ENCODE data around the gene KCNA5.

KCNA5 gene

DNA sequence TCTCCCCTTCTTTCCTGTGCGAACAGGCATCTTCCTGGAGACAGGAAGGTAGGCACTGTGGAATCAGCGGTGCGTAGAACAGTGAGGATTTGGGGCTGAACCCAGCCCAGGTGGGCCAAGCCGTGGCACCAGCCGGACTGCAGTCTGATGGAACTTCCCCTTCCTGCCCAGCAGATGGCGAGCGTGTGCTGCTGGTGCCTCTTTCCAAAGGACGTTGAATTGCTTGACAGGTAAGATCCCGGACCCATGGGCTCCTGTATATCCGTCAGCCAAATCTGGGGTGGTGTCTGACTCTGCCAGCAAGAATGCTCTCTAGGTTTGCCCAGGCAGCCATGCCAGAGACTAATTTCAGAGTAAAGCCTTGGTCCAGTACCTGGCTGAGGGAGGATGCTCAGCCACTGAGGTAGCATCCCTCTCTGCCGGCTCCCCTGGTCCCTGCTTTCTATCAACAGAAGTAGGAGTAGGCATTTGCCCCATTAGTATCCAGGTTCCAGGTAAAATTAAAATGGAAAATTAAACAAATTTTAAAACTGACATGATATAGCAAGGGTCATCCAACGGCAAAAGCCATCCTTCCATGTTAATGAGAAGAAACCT, 21.1 kb upstream of the KCNA5 start:
- peak; percentile 75 for DNase-seq (ENCODE audit: extremely low spot score)
- POLR2A ChIA-PET, result no interaction called here
- no peak for TF ChIP-seq PKNOX1 (IDR thresholded peaks at IDR 0.05)
- CTCF ChIA-PET, result interaction anchor here (0.6 to 2.7 kb wide), 7 partner anchors 10 to 167 kb away, joined by 3 to 10 read pairs (median 5); no protein-coding TSS in a partner anchor

- no peak for DNase-seq (ENCODE audit: extremely low spot score)
- TF ChIP-seq TARDBP (IDR thresholded peaks at IDR 0.05) (no peak), PKNOX1 (IDR thresholded peaks at IDR 0.05) (no peak), HDGF (IDR thresholded peaks at IDR 0.05; ENCODE audit: borderline replicate concordance) (no peak), BHLHE40 (IDR thresholded peaks at IDR 0.05; ENCODE audit: borderline replicate concordance) (no peak), L3MBTL2 (conservative IDR thresholded peaks at IDR 0.05) (no peak), SP1 (IDR thresholded peaks at IDR 0.05) (no peak), FOXK2 (IDR thresholded peaks at IDR 0.05) (no peak), CTBP1 (IDR thresholded peaks at IDR 0.05; ENCODE audit: borderline replicate concordance) (no peak), ARNT (IDR thresholded peaks at IDR 0.05) (no peak)
- CTCF ChIA-PET, result interaction anchor here (0.6 to 1.9 kb wide), 3 partner anchors 59 to 62 kb away, joined by 3 to 5 read pairs (median 3); no protein-coding TSS in a partner anchor
- POLR2A ChIA-PET, result no interaction called here
Measured at GRCh38 chr12:5023842-5024241, 19.8 kb upstream of the KCNA5 start.

DNA sequence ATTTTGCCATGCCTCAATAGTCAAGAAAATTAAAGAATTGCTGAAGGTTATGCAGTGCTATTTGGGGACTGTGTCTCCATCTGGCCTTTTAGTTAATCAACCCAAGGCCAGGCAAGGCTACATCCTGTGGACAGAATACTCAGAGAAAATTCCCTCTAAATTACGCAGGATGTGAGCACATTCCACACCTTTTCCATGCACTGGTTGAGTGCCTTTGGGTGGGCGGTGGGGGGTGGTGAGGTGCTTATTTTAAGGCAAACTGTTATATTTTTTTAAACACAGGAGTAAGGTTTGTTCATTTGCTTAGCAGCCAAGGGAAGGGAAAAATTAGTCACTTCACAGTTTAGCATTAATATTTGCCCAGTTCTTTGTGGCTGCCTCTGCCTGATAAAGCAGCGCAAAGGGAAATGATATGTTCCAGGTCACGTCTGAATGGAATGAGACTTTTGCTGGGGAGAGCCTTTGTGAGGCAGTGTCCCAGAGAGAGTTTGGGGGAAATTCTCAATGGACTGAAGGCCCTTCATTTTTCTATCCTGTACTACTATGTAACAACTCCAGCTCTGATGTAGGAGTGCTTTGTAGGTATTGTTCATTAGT, 17.2 kb upstream of the KCNA5 start:
- ChIA-PET POLR2A (no interaction called here), CTCF (interaction anchor here (0.7 to 1.5 kb wide), 2 partner anchors 12 to 58 kb away, joined by 3 read pairs; no protein-coding TSS in a partner anchor)
- TF ChIP-seq NFRKB (IDR thresholded peaks at IDR 0.05) (no peak), ZNF384 (IDR thresholded peaks at IDR 0.05) (no peak), PKNOX1 (IDR thresholded peaks at IDR 0.05) (no peak), L3MBTL2 (conservative IDR thresholded peaks at IDR 0.05) (no peak), SUZ12 (IDR thresholded peaks at IDR 0.05) (no peak), HDGF (IDR thresholded peaks at IDR 0.05; ENCODE audit: borderline replicate concordance) (no peak), BHLHE40 (IDR thresholded peaks at IDR 0.05; ENCODE audit: borderline replicate concordance) (no peak), FOXK2 (IDR thresholded peaks at IDR 0.05) (no peak)
- no peak for DNase-seq (ENCODE audit: extremely low spot score)

DNA sequence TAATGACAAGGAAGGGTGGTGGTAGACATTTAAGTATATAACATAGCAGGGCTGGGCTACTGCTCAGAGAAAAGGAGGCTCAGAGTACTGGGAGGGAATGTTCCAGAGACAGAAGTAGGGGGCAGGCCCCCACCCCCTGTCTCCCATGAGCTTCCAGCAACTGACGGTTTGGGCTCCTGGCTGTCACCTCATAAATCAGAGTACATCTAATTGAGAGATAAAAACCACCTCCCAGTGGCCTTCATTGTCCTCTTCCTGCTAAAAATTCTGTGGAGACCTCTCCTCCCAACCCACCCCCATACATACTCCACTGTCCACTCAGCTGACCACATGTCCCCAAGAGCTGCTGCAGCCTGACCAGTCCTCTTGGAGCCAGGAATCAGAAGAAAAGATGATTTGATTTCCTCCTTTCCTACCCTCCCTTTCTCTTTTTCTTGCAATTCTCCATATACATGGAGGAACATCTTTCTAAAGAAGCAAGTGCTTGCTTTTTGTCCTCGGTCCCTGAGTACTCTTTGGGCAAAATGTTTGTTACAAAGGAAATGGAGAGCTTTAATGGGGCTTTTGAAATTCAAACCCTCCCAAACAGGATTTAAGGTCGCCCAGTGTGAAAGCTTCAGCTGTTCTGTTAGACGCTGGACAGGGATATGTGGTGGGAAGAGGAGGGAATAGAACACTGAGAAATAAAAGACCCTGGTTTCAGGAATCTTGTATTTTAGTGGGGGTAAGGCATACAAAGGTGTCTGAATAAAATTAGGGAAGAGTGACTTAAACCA, 16.4 kb upstream of the KCNA5 start:
- POLR2A ChIA-PET, result no interaction called here
- TF ChIP-seq FOXM1 (IDR thresholded peaks at IDR 0.05; ENCODE audit: borderline replicate concordance) (no peak), FOXK2 (IDR thresholded peaks at IDR 0.05) (no peak), BHLHE40 (IDR thresholded peaks at IDR 0.05; ENCODE audit: borderline replicate concordance) (no peak), ELF4 (IDR thresholded peaks at IDR 0.05) (no peak), L3MBTL2 (conservative IDR thresholded peaks at IDR 0.05) (no peak), SP1 (IDR thresholded peaks at IDR 0.05) (no peak), ZNF384 (IDR thresholded peaks at IDR 0.05) (no peak), HDGF (IDR thresholded peaks at IDR 0.05; ENCODE audit: borderline replicate concordance) (no peak), NFRKB (IDR thresholded peaks at IDR 0.05) (no peak), FOXA1 (IDR thresholded peaks at IDR 0.05) (no peak), CTBP1 (IDR thresholded peaks at IDR 0.05; ENCODE audit: borderline replicate concordance) (no peak), PKNOX1 (IDR thresholded peaks at IDR 0.05) (no peak), SUZ12 (IDR thresholded peaks at IDR 0.05) (no peak)
- DNase-seq (ENCODE audit: extremely low spot score), result no peak
- CTCF ChIA-PET, result interaction anchor here (0.6 to 1.5 kb wide), 3 partner anchors 57 to 169 kb away, joined by 3 to 4 read pairs (median 3); no protein-coding TSS in a partner anchor

DNA sequence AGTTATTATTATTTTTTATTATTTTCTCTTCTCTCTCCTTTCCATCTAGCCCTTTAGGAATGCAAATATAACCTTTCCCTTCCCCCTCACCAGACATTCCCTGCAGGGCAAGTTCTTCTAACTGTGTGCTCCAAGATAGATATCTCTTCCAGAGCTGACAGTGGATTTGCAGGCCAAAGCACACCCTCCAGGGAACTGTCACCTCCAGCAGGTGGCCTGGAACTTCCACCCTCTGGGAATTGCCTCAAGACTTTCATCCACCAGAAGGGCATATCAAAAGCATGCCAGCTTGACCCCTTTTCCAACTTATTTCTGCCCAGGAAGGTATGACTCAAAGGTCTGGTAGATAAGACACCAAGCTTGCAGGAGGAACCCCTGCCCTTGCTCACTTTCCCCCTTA, 13.6 kb upstream of the KCNA5 start:
- no peak for DNase-seq (ENCODE audit: extremely low spot score)
- CTCF ChIA-PET, result no interaction called here
- POLR2A ChIA-PET, result no interaction called here
- no peak for TF ChIP-seq FOXK2 (IDR thresholded peaks at IDR 0.05)
- no peak for TF ChIP-seq ELF4 (IDR thresholded peaks at IDR 0.05)
- no peak for TF ChIP-seq SP1 (IDR thresholded peaks at IDR 0.05)
- no peak for TF ChIP-seq SUZ12 (IDR thresholded peaks at IDR 0.05)
- TF ChIP-seq TARDBP (IDR thresholded peaks at IDR 0.05), result no peak
- no peak for TF ChIP-seq PKNOX1 (IDR thresholded peaks at IDR 0.05)

Data from HEK293T (cell line).